ENCODE data around the gene PROP1.
"Not testable (repeated sequence)": the region's sequence is repeated elsewhere in the genome, so short reads cannot be mapped to it uniquely, and the experiment has no call there.

Gene PROP1

DNA sequence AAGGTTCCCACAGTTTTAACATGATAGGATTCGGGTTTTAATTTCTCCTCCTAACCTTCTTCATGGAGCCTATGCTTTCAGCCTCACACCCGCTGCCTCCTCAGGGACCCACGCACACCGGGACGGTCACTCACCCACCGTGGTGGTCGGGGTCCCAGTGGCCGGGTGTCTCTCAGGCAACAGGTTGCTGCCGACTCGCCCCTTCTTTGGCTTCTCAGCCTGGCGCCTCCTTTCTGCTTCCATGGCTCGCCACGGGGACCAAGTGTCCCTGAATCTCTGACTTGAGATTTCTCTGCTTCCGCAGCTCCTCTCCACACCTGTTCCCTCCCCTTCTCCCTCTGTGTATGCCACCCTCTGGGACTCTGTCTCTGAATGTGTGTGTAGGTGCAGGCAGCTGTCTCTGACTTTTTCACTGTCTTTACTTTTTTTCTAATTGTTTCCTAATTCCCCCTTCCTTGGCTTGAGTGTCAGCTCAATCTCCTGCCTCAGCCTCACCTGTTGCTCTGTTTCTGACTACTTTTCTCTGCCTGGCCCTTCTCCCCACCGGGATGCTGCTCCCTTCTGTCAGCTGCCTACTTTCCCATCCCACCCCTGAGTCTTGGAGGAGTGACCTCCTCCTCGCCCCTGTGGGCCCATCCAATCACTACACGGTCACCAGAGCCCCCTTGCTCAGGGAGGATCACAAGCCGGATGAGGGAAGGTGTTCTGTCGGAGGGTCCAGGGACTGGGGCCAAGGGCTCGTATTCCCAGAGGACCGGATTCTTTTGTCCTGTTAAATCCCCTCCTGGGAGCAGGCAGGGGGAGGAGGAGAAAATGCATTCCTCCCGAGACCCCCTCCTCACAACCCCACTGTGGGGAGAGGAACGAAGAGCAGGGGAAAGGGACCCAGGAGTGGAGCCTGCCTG is at the start of gene PROP1:
PROP1 (minus strand) TSS at position 552 of the 905 bp plus-strand sequence; CDS start at position 243, 309 bp downstream.
- Histone ChIP-seq H2AFZ (ENCODE audit: low read depth, low read length) (no peak within 1 kb of the TSS), H3K79me2 (ENCODE audit: low read length) (no peaks in the 10 kb centered on the region), H3K9ac (ENCODE audit: low read length) (no peak within 1 kb of the TSS), H3K27me3 (ENCODE audit: low read depth, low read length) (peaks cover 21% of the 10 kb centered on the region), H3K27ac (ENCODE audit: low read length) (no peak within 1 kb of the TSS), H3K4me1 (ENCODE audit: low read length) (no peaks in the 10 kb centered on the region), H3K36me3 (replicated peaks; ENCODE audit: low read depth, low read length) (no peaks in the 10 kb centered on the region), H4K20me1 (ENCODE audit: insufficient read depth, low read length) (no peaks in the 10 kb centered on the region), H3K9me3 (ENCODE audit: insufficient read depth, low read length) (no peaks in the 10 kb centered on the region), H3K4me3 (ENCODE audit: low read length) (no peak within 1 kb of the TSS), H3K4me2 (ENCODE audit: low read length) (no peak within 1 kb of the TSS)
- TF ChIP-seq, protein P1, sequence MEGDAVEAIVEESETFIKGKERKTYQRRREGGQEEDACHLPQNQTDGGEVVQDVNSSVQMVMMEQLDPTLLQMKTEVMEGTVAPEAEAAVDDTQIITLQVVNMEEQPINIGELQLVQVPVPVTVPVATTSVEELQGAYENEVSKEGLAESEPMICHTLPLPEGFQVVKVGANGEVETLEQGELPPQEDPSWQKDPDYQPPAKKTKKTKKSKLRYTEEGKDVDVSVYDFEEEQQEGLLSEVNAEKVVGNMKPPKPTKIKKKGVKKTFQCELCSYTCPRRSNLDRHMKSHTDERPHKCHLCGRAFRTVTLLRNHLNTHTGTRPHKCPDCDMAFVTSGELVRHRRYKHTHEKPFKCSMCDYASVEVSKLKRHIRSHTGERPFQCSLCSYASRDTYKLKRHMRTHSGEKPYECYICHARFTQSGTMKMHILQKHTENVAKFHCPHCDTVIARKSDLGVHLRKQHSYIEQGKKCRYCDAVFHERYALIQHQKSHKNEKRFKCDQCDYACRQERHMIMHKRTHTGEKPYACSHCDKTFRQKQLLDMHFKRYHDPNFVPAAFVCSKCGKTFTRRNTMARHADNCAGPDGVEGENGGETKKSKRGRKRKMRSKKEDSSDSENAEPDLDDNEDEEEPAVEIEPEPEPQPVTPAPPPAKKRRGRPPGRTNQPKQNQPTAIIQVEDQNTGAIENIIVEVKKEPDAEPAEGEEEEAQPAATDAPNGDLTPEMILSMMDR (IDR thresholded peaks at IDR 0.05; ENCODE audit: low read depth, low read length) = no peak
- no peak for TF ChIP-seq EZH2phosphoT487 (IDR thresholded peaks at IDR 0.05; ENCODE audit: low read depth)

DNA sequence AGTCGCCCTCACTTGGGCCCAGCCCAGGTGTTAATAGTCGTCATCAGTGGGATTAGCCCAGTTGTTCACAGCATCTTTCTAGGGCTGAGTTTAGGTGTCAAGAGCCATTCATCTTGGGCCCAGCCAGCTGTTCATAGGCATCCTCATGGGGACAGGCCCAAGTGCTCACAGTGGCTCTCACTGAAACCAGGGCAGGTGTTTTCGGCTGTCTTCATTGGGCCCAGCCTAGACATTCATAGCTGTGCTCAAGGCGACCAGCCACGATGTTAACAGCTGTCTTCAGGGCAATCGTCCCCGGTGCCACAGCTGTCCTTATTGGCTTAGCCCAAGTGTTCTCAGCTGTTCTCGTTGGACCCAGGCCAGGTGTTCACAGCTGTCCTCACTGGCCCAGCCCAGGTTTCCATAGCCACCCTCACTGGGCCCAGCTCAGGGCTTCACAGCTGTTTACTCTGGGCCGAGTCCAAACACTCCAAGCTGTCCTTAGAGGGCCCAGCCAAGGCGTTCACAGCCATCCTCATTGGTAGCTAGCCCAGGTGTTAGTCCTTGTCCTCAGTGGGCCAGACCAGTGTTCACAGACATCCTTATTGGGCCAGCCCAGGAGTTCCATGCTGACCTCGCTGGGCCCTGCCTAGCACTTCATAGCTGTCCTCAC is 23.5 kb upstream of the PROP1 start:
- not testable (repeated sequence) for H3K4me3 ChIP-seq (ENCODE audit: low read length); H4K20me1 ChIP-seq (ENCODE audit: insufficient read depth, low read length); H3K4me1 ChIP-seq (ENCODE audit: low read length); H3K27ac ChIP-seq (ENCODE audit: low read length); H3K36me3 ChIP-seq (replicated peaks; ENCODE audit: low read depth, low read length); H2AFZ ChIP-seq (ENCODE audit: low read depth, low read length); H3K9me3 ChIP-seq (ENCODE audit: insufficient read depth, low read length); H3K79me2 ChIP-seq (ENCODE audit: low read length); H3K9ac ChIP-seq (ENCODE audit: low read length); H3K4me2 ChIP-seq (ENCODE audit: low read length); H3K27me3 ChIP-seq (ENCODE audit: low read depth, low read length)

DNA sequence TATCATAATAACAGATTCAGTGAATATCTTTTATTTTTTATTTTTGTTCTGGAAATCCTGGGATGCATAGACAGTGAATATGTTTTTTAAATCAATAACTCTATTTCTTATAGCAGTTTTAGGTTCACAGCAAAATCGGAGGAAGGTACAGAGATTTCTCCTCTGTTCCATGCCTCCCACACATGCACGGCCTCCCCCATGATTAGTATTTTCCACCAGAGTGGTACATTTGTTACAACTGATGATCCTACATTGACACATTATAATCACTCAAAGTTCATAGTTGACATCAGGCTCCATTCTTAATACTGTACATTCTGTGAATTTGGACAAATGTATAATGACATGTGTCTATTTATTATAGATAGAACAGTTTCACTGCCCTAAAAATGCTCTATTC is 16.7 kb upstream of the PROP1 start:
- not testable (repeated sequence) for H2AFZ ChIP-seq (ENCODE audit: low read depth, low read length); H3K4me3 ChIP-seq (ENCODE audit: low read length); H3K4me1 ChIP-seq (ENCODE audit: low read length); H3K27me3 ChIP-seq (ENCODE audit: low read depth, low read length); H3K36me3 ChIP-seq (replicated peaks; ENCODE audit: low read depth, low read length); H3K9me3 ChIP-seq (ENCODE audit: insufficient read depth, low read length); H3K9ac ChIP-seq (ENCODE audit: low read length); H3K27ac ChIP-seq (ENCODE audit: low read length); H3K4me2 ChIP-seq (ENCODE audit: low read length); H3K79me2 ChIP-seq (ENCODE audit: low read length); H4K20me1 ChIP-seq (ENCODE audit: insufficient read depth, low read length)

DNA sequence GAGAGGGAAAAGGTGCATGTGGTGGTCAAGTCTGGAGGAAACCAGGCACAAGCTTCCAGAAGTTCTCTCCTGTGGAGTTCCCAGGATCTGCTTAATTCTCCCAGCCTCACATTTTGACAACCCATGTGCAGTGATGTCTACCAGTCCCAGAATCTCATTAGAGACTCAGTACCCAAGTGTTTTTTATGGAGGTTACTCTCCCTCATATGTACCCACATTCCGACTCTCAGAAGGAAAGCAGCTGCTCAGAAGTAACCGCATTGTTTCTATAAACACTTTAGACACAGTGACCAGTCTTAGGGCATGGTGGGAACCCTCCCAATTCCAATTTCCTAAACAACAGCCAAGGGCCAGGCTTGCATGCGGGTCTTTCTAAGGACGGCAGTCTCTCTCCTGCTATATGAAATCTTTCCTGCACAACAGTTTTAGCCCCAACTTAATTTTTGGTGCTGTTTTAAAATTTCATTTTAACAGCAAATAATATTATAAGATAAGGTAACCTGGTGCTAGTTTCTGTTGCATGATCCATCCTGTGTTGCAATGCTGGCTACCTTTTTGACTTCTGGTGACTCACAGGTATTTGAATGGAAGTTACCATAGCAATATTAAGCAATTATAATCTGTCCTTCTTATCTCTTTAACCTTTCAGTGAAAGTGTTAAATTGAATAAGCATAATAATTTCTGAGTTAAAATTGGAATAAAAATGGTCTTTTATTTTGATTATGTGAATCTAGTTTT is 15.9 kb upstream of the PROP1 start:
- H4K20me1 ChIP-seq (ENCODE audit: insufficient read depth, low read length); H3K9ac ChIP-seq (ENCODE audit: low read length); H3K79me2 ChIP-seq (ENCODE audit: low read length); H3K27me3 ChIP-seq (ENCODE audit: low read depth, low read length); H2AFZ ChIP-seq (ENCODE audit: low read depth, low read length); H3K4me1 ChIP-seq (ENCODE audit: low read length); H3K9me3 ChIP-seq (ENCODE audit: insufficient read depth, low read length); H3K4me3 ChIP-seq (ENCODE audit: low read length); H3K27ac ChIP-seq (ENCODE audit: low read length); H3K36me3 ChIP-seq (replicated peaks; ENCODE audit: low read depth, low read length); H3K4me2 ChIP-seq (ENCODE audit: low read length): not testable (repeated sequence)

DNA sequence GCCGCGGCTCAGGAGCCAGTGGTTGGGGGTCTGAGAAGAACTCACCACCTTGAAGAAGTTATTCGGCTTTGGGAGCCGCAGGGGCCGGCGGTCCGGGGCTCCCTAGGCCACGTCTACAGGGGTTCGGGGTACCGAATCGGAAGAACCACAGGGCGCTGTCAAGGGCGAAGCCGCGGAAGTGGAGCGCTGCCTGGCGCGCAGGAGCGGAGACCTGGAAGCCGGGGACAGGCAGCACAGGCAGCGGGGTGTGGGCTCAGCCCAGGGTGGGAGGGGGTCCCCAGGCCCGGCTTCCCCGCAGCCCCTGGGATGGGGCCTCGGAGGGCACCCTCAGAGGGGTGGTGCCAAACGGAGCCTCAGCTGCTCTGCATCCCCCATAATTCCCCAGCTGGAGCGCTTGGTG is 11.2 kb upstream of the PROP1 start:
- not testable (repeated sequence) for H3K4me2 ChIP-seq (ENCODE audit: low read length); H3K27ac ChIP-seq (ENCODE audit: low read length); H2AFZ ChIP-seq (ENCODE audit: low read depth, low read length); H3K4me3 ChIP-seq (ENCODE audit: low read length); H3K9ac ChIP-seq (ENCODE audit: low read length); H4K20me1 ChIP-seq (ENCODE audit: insufficient read depth, low read length); H3K27me3 ChIP-seq (ENCODE audit: low read depth, low read length); H3K79me2 ChIP-seq (ENCODE audit: low read length); H3K4me1 ChIP-seq (ENCODE audit: low read length); H3K9me3 ChIP-seq (ENCODE audit: insufficient read depth, low read length); H3K36me3 ChIP-seq (replicated peaks; ENCODE audit: low read depth, low read length)

DNA sequence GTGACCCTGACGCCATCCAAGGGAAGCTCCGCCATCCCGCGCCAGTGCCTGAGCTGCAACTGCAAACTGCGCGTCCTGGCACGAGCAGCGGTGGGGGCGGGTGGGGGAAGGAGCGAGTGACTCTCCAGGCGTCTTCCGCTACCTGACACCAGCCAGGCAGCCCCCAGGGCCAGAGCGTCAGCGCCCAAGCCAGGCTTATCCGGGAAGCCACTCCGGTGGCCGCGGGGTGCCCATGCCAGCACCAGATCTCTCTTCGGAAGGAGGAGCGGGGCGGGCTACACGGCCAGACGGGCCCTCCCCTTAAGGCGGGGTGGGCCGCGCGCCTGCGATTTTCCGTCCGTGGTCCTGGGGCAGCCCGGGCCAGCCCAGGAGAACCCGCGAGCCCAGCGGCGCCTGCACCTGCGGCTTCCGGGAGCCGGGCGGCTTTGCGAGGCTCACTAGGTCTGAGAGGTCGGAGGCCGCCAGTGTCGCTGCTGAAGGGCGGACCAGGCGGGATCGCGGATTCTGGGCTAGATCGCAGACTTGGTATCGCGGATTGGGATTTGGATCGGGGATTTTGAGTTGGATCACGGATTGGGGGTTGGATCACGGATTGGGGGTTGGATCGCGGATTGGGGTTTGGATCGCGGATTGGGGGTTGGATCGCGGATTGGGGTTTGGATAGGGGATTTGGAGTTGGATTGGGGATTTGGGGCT is 10.6 kb upstream of the PROP1 start:
- not testable (repeated sequence) for H3K9me3 ChIP-seq (ENCODE audit: insufficient read depth, low read length); H3K9ac ChIP-seq (ENCODE audit: low read length); H2AFZ ChIP-seq (ENCODE audit: low read depth, low read length); H3K36me3 ChIP-seq (replicated peaks; ENCODE audit: low read depth, low read length); H3K4me2 ChIP-seq (ENCODE audit: low read length); H3K79me2 ChIP-seq (ENCODE audit: low read length); H3K4me1 ChIP-seq (ENCODE audit: low read length); H3K4me3 ChIP-seq (ENCODE audit: low read length); H3K27me3 ChIP-seq (ENCODE audit: low read depth, low read length); H3K27ac ChIP-seq (ENCODE audit: low read length); H4K20me1 ChIP-seq (ENCODE audit: insufficient read depth, low read length)

DNA sequence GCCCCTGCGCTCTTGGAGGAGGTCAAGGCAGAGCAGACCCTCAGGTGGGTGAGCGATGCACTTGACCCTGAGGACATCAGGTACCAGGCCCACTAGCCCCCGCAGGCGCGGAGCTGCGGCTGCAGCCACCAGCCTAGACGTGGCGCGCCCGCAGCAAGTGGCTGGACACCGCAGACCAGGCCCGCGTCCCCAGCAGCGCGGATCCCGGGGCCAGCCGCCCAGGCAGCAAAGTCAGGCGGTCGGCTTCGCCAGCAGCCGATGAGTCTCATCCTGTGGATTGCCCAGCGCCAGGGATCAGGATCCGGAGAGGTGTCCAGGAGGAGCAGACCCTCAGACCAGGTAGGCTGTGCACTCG is 10.1 kb upstream of the PROP1 start:
- not testable (repeated sequence) for H3K79me2 ChIP-seq (ENCODE audit: low read length); H2AFZ ChIP-seq (ENCODE audit: low read depth, low read length); H3K4me3 ChIP-seq (ENCODE audit: low read length); H3K27me3 ChIP-seq (ENCODE audit: low read depth, low read length); H3K9ac ChIP-seq (ENCODE audit: low read length); H3K36me3 ChIP-seq (replicated peaks; ENCODE audit: low read depth, low read length); H3K4me1 ChIP-seq (ENCODE audit: low read length); H3K4me2 ChIP-seq (ENCODE audit: low read length); H3K27ac ChIP-seq (ENCODE audit: low read length); H4K20me1 ChIP-seq (ENCODE audit: insufficient read depth, low read length); H3K9me3 ChIP-seq (ENCODE audit: insufficient read depth, low read length)

Data from OCI-LY3 (cell line).